GM12875 (cell line): ENCODE results near the gene KIAA1671.

Source experiments
- H3K4me3 ChIP-seq: one replicate; pipeline ENCODE4 v1.5.1; 2011; ENCODE audit warnings: low read depth, low read length, control low read depth
- CTCF ChIP-seq: IDR thresholded peaks from 2 replicates; pipeline ENCODE4 v1.5.1; 2011; ENCODE audit warnings: low read depth, mild to moderate bottlenecking, control low read depth, inconsistent platforms, low read length, moderate library complexity, borderline replicate concordance; ENCODE audit not compliant: insufficient read depth

The KIAA1671 gene

GRCh38 chr22:24962835-24963234 is 10.3 kb downstream of the KIAA1671 start:
- H3K4me3 ChIP-seq = no peak overlapping the region
- TF ChIP-seq CTCF = no peak

GRCh38 chr22:24964441-24964840 is 11.9 kb downstream of the KIAA1671 start:
- TF ChIP-seq CTCF = no peak
- no peak overlapping the region for H3K4me3 ChIP-seq

GRCh38 chr22:24965822-24966626 is 13.5 kb downstream of the KIAA1671 start:
- no peak overlapping the region for H3K4me3 ChIP-seq
- no peak for TF ChIP-seq CTCF

GRCh38 chr22:24968066-24968561 is 15.6 kb downstream of the KIAA1671 start:
- no peak overlapping the region for H3K4me3 ChIP-seq
- no peak for TF ChIP-seq CTCF

GRCh38 chr22:24969560-24970301 is 17.2 kb downstream of the KIAA1671 start:
- TF ChIP-seq CTCF = no peak
- no peak overlapping the region for H3K4me3 ChIP-seq

GRCh38 chr22:24972369-24972768 is 19.9 kb downstream of the KIAA1671 start:
- TF ChIP-seq CTCF = no peak

GRCh38 chr22:24973872-24974271 is 21.4 kb downstream of the KIAA1671 start:
- TF ChIP-seq CTCF = no peak

More at GRCh38 chr22:24972369-24972768, 19.9 kb downstream of the KIAA1671 start:
- H3K4me3 ChIP-seq = no peak overlapping the region

More at GRCh38 chr22:24973872-24974271, 21.4 kb downstream of the KIAA1671 start:
- no peak overlapping the region for H3K4me3 ChIP-seq
